HG03175 (cell line): Measurements from ENCODE around the gene SKAP1.
"Not testable (repeated sequence)": the region's sequence is repeated elsewhere in the genome, so short reads cannot be mapped to it uniquely, and the experiment has no call there.

Experiments
- ATAC-seq: cut with Tn5 transposase; IDR thresholded peaks from one replicate; pipeline ENCODE4 v1.9.1; 2021; ENCODE audit warnings: mild to moderate bottlenecking, moderate library complexity; ENCODE audit not compliant: unreplicated experiment

The SKAP1 gene

GRCh38 chr17:48374650-48375230, 55.3 kb downstream of the SKAP1 start:
- no peak for ATAC-seq

- ATAC-seq = no peak
Measured at GRCh38 chr17:48373883-48374282, 56.1 kb downstream of the SKAP1 start.

- no peak for ATAC-seq
Measured at GRCh38 chr17:48373130-48373830, 56.7 kb downstream of the SKAP1 start.

- not testable (repeated sequence) for ATAC-seq
Measured at GRCh38 chr17:48368967-48369366, 61.0 kb downstream of the SKAP1 start.

GRCh38 chr17:48368352-48368908, 61.6 kb downstream of the SKAP1 start:
- no peak for ATAC-seq

- no peak for ATAC-seq
Measured at GRCh38 chr17:48363161-48363560, 66.9 kb downstream of the SKAP1 start.

- not testable (repeated sequence) for ATAC-seq
Measured at GRCh38 chr17:48360861-48361633, 69.0 kb downstream of the SKAP1 start.

GRCh38 chr17:48357779-48358602, 72.0 kb downstream of the SKAP1 start:
- no peak for ATAC-seq

GRCh38 chr17:48356866-48357265, 73.1 kb downstream of the SKAP1 start:
- no peak for ATAC-seq

GRCh38 chr17:48352630-48353029, 77.4 kb downstream of the SKAP1 start:
- no peak for ATAC-seq

- no peak for ATAC-seq
Measured at GRCh38 chr17:48351911-48352332, 78.1 kb downstream of the SKAP1 start.

- ATAC-seq = no peak
Measured at GRCh38 chr17:48348352-48348751, 81.7 kb downstream of the SKAP1 start.

- no peak for ATAC-seq
Measured at GRCh38 chr17:48347177-48347576, 82.8 kb downstream of the SKAP1 start.

GRCh38 chr17:48344251-48344650, 85.8 kb downstream of the SKAP1 start:
- no peak for ATAC-seq

GRCh38 chr17:48340916-48341315, 89.1 kb downstream of the SKAP1 start:
- no peak for ATAC-seq

- no peak for ATAC-seq
Measured at GRCh38 chr17:48338720-48339119, 91.3 kb downstream of the SKAP1 start.

- not testable (repeated sequence) for ATAC-seq
Measured at GRCh38 chr17:48337903-48338302, 92.1 kb downstream of the SKAP1 start.

- ATAC-seq = no peak
Measured at GRCh38 chr17:48336986-48337385, 93.0 kb downstream of the SKAP1 start.

- no peak for ATAC-seq
Measured at GRCh38 chr17:48335858-48336500, 94.0 kb downstream of the SKAP1 start.

- no peak for ATAC-seq
Measured at GRCh38 chr17:48335146-48335784, 94.7 kb downstream of the SKAP1 start.
